HepG2 (cell line): ENCODE data around the gene TKTL1. TPM values are rescaled to one million over a fixed set of nuclear protein-coding genes. Genes with fewer than 3 reads are reported as not detected.

Experiments
- CAMTA2 ChIP-seq: sonication (generic); formaldehyde crosslinking; IDR thresholded peaks from 2 replicates; pipeline ENCODE4 v1.4.0; 2020; ENCODE audit warnings: mild to moderate bottlenecking, missing genetic modification reagents, borderline replicate concordance
- FOXO1 ChIP-seq: sonication (generic); formaldehyde crosslinking; IDR thresholded peaks from 2 replicates; pipeline ENCODE4 v1.4.0; 2020; ENCODE audit warnings: missing genetic modification reagents
- HHEX ChIP-seq: IDR thresholded peaks from 2 replicates; pipeline ENCODE4 v1.6.1; 2016; ENCODE audit warnings: control low read depth
- MED8 ChIP-seq: sonication (generic); formaldehyde crosslinking; IDR thresholded peaks from 2 replicates; pipeline ENCODE4 v1.8.1; 2023; ENCODE audit warnings: mild to moderate bottlenecking, missing genetic modification reagents; ENCODE audit not compliant: insufficient replicate concordance
- NCOA1 ChIP-seq: sonication (generic); formaldehyde crosslinking; IDR thresholded peaks from 2 replicates; pipeline ENCODE4 v1.9.0; 2021; ENCODE audit warnings: missing genetic modification reagents
- PHF21A ChIP-seq: sonication (generic); formaldehyde crosslinking; IDR thresholded peaks from 2 replicates; pipeline ENCODE4 v1.5.0; 2020; ENCODE audit warnings: mild to moderate bottlenecking, missing genetic modification reagents
- POLR2G ChIP-seq: fragments of 200-400 bp; formaldehyde crosslinking; IDR thresholded peaks from 2 replicates; pipeline ENCODE4 v1.6.1; 2018; ENCODE audit warnings: mild to moderate bottlenecking, low read depth, low read length, moderate library complexity
- RFX5 ChIP-seq: IDR thresholded peaks from 2 replicates; pipeline ENCODE4 v1.6.1; 2011; ENCODE audit warnings: low read depth, low read length, improper control_type of control experiment
- SAP130 ChIP-seq: IDR thresholded peaks from 2 replicates; pipeline ENCODE4 v1.6.1; 2016; ENCODE audit warnings: low read depth
- SP4 ChIP-seq: sonication (generic); formaldehyde crosslinking; IDR thresholded peaks from 2 replicates; pipeline ENCODE4 v1.8.1; 2023; ENCODE audit warnings: mild to moderate bottlenecking, missing genetic modification reagents
- YY1 ChIP-seq: IDR thresholded peaks from 2 replicates; pipeline ENCODE4 v1.6.1; 2011; ENCODE audit warnings: low read length, low read depth, moderate library complexity, mild to moderate bottlenecking; ENCODE audit not compliant: insufficient read depth, insufficient replicate concordance
- ZBTB20 ChIP-seq: sonication (generic); formaldehyde crosslinking; IDR thresholded peaks from 2 replicates; pipeline ENCODE4 v1.8.1; 2023; ENCODE audit warnings: missing genetic modification reagents, low read depth, mild to moderate bottlenecking, borderline replicate concordance
- ZBTB21 ChIP-seq: sonication (generic); formaldehyde crosslinking; IDR thresholded peaks from 2 replicates; pipeline ENCODE4 v1.4.0; 2020; ENCODE audit warnings: missing genetic modification reagents
- ZBTB7B ChIP-seq: sonication (generic); formaldehyde crosslinking; IDR thresholded peaks from 2 replicates; pipeline ENCODE4 v1.4.0; 2020; ENCODE audit warnings: missing genetic modification reagents
- ZNF556 ChIP-seq: sonication (generic); formaldehyde crosslinking; IDR thresholded peaks from 2 replicates; pipeline ENCODE4 v1.4.0; 2020; ENCODE audit warnings: mild to moderate bottlenecking, missing genetic modification reagents, borderline replicate concordance
- polyA plus RNA-seq, 8 experiments: library from polyadenylated mRNA; depleted of rRNA in 3 of 8; stranded (reverse) in 7 of 8; unstranded in 1 of 8; fragments of >200 nt; fragmentation: Illumina TruSeq in 4 of 8; extraction: Trizol in 4 of 8; gene quantifications; 2 replicates each; pipeline versions ENCODE4 v1.2.1 to v1.2.3, GENCODE V29; 2011 to 2016; ENCODE audit warnings: low read depth in 4 of 8, missing spikeins in 1 of 8, mixed read lengths in 1 of 8; ENCODE audit not compliant: insufficient read depth in 1 of 8
- total RNA-seq, 5 experiments: library from RNA; depleted of rRNA; stranded (reverse); fragments of >200 nt; fragmentation: Illumina TruSeq; extraction: Trizol; gene quantifications; 2 replicates each; pipeline ENCODE4 v1.2.3, GENCODE V29; 2016; ENCODE audit warnings: low read depth in 1 of 5
- TF ChIP-seq, protein P1 (sequence below): sonication (generic); formaldehyde crosslinking; IDR thresholded peaks from one replicate; pipeline ENCODE4 v1.5.1; 2020; ENCODE audit warnings: mild to moderate bottlenecking, missing genetic modification reagents; ENCODE audit errors: not compliant biosample characterization
- TF ChIP-seq, protein P2 (sequence below): sonication (generic); formaldehyde crosslinking; IDR thresholded peaks from 2 replicates; pipeline ENCODE4 v1.4.0; 2020; ENCODE audit warnings: missing genetic modification reagents
- TF ChIP-seq, protein P3 (sequence below): sonication (generic); formaldehyde crosslinking; conservative IDR thresholded peaks from 2 replicates; pipeline ENCODE4 v1.8.0; 2022; ENCODE audit warnings: mild to moderate bottlenecking, moderate library complexity, missing genetic modification reagents

TKTL1 gene
- total and polyA plus RNA-seq, 2 of the 13 experiments (the other 11 are each of a cell fraction or from before 2014, with no cell fraction given): not detected

DNA sequence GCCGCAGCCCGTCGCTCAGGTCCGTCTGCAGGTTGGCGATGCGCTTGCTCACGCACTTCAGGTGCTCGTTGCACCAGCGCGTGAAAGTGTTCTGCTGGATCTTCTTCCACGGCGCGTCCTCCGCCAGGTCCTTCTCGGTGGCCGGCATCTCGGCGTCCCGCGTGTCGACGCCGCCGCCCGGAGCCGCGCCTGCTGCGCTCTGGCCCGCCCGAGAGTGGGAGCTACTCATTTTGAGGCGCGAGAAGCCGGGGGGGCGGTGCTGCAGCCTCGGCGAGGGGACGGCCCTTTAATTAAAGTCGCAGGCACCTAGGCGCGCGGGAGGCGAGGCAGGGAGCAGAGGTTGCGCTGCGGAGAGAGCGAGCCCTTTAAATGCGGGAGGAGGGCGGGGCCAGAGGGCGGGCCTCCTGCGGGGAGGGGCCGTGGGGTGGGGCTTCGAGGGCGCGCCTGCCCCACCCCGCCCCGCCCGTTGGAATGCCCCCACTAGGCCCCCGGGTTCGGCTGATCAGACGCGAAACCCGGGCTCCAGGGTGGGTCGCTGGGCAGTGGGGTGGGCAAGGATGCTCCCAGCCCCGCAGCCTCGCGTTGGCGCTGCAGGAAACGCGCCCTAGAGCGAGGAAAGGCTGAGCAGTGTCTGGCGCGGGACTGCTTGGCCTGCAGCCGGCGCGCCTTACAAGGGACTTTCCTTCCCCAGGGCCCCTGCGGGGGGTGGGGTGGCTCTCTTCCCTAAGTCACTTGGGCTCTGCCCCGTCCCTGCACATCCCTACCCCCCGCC, 75.6 kb downstream of the TKTL1 start (continued):
- TF ChIP-seq, protein P1, sequence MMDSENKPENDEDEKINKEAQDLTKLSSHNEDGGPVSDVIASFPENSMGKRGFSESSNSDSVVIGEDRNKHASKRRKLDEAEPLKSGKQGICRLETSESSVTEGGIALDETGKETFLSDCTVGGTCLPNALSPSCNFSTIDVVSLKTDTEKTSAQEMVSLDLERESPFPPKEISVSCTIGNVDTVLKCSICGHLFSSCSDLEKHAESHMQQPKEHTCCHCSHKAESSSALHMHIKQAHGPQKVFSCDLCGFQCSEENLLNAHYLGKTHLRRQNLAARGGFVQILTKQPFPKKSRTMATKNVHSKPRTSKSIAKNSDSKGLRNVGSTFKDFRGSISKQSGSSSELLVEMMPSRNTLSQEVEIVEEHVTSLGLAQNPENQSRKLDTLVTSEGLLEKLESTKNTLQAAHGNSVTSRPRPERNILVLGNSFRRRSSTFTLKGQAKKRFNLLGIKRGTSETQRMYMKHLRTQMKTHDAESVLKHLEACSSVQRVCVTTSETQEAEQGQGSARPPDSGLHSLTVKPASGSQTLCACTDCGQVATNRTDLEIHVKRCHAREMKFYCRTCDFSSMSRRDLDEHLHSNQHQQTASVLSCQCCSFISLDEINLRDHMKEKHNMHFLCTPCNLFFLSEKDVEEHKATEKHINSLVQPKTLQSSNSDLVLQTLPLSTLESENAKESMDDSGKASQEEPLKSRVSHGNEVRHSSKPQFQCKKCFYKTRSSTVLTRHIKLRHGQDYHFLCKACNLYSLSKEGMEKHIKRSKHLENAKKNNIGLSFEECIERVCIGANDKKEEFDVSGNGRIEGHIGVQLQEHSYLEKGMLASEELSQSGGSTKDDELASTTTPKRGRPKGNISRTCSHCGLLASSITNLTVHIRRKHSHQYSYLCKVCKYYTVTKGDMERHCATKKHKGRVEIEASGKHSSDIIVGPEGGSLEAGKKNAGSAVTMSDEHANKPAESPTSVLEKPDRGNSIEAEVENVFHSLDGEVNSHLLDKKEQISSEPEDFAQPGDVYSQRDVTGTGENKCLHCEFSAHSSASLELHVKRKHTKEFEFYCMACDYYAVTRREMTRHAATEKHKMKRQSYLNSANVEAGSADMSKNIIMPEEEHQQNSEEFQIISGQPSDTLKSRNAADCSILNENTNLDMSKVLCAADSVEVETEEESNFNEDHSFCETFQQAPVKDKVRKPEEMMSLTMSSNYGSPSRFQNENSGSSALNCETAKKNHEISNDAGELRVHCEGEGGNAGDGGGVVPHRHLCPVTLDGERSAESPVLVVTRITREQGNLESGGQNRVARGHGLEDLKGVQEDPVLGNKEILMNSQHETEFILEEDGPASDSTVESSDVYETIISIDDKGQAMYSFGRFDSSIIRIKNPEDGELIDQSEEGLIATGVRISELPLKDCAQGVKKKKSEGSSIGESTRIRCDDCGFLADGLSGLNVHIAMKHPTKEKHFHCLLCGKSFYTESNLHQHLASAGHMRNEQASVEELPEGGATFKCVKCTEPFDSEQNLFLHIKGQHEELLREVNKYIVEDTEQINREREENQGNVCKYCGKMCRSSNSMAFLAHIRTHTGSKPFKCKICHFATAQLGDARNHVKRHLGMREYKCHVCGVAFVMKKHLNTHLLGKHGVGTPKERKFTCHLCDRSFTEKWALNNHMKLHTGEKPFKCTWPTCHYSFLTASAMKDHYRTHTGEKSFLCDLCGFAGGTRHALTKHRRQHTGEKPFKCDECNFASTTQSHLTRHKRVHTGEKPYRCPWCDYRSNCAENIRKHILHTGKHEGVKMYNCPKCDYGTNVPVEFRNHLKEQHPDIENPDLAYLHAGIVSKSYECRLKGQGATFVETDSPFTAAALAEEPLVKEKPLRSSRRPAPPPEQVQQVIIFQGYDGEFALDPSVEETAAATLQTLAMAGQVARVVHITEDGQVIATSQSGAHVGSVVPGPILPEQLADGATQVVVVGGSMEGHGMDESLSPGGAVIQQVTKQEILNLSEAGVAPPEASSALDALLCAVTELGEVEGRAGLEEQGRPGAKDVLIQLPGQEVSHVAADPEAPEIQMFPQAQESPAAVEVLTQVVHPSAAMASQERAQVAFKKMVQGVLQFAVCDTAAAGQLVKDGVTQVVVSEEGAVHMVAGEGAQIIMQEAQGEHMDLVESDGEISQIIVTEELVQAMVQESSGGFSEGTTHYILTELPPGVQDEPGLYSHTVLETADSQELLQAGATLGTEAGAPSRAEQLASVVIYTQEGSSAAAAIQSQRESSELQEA (CRISPR knock-in tag): peak; percentile 46
- 0 out of 2 replicates have a peak, but pooled peaks have one; percentile 38 for TF ChIP-seq ZBTB20 (CRISPR knock-in tag)
- no peak for TF ChIP-seq FOXO1 (CRISPR knock-in tag)
- TF ChIP-seq SP4 (CRISPR knock-in tag): peak; percentile 93
- no peak for TF ChIP-seq NCOA1 (CRISPR knock-in tag)
- peak; percentile 59 for TF ChIP-seq MED8 (CRISPR knock-in tag)
- TF ChIP-seq YY1: peak; percentile 56
- TF ChIP-seq RFX5: no peak
- TF ChIP-seq, protein P2, sequence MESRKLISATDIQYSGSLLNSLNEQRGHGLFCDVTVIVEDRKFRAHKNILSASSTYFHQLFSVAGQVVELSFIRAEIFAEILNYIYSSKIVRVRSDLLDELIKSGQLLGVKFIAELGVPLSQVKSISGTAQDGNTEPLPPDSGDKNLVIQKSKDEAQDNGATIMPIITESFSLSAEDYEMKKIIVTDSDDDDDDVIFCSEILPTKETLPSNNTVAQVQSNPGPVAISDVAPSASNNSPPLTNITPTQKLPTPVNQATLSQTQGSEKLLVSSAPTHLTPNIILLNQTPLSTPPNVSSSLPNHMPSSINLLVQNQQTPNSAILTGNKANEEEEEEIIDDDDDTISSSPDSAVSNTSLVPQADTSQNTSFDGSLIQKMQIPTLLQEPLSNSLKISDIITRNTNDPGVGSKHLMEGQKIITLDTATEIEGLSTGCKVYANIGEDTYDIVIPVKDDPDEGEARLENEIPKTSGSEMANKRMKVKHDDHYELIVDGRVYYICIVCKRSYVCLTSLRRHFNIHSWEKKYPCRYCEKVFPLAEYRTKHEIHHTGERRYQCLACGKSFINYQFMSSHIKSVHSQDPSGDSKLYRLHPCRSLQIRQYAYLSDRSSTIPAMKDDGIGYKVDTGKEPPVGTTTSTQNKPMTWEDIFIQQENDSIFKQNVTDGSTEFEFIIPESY (CRISPR knock-in tag): no peak
- TF ChIP-seq POLR2G: peak; percentile 98
- no peak for TF ChIP-seq ZNF556 (CRISPR knock-in tag)
- TF ChIP-seq CAMTA2 (CRISPR knock-in tag): no peak
- TF ChIP-seq PHF21A (CRISPR knock-in tag): peak; percentile 64
- TF ChIP-seq, protein P3, sequence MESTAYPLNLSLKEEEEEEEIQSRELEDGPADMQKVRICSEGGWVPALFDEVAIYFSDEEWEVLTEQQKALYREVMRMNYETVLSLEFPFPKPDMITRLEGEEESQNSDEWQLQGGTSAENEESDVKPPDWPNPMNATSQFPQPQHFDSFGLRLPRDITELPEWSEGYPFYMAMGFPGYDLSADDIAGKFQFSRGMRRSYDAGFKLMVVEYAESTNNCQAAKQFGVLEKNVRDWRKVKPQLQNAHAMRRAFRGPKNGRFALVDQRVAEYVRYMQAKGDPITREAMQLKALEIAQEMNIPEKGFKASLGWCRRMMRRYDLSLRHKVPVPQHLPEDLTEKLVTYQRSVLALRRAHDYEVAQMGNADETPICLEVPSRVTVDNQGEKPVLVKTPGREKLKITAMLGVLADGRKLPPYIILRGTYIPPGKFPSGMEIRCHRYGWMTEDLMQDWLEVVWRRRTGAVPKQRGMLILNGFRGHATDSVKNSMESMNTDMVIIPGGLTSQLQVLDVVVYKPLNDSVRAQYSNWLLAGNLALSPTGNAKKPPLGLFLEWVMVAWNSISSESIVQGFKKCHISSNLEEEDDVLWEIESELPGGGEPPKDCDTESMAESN (CRISPR knock-in tag): peak; percentile 63; the same call in 1 of the 2 replicates
- peak; percentile 46; the same call in 1 of the 2 replicates for TF ChIP-seq ZBTB7B (CRISPR knock-in tag)
- peak; percentile 91 for TF ChIP-seq SAP130 (CRISPR knock-in tag)
- TF ChIP-seq ZBTB21 (CRISPR knock-in tag): no peak
- no peak for TF ChIP-seq HHEX
